ENCODE results near the gene HACD2. TPM values are rescaled to one million over a fixed set of nuclear protein-coding genes. Genes with fewer than 3 reads are reported as not detected.

HACD2 gene
- total and polyA plus RNA-seq, 9 of the 15 experiments (the other 6 are each of a cell fraction or from before 2014, with no cell fraction given): 1.3 to 10.5 (median 3.8) TPM

- no peaks in the 10 kb centered on the region for H3K36me3 ChIP-seq (ENCODE audit: control insufficient read depth, insufficient read depth, low read length)
- H4K20me1 ChIP-seq (replicated peaks; ENCODE audit: control insufficient read depth, insufficient read depth, low read length): no peaks in the 10 kb centered on the region
- ChIA-PET POLR2A (interaction anchor here (0.6 kb wide), 1 partner anchor 11 kb away, joined by 3 read pairs; no protein-coding TSS in a partner anchor), CTCF (ENCODE audit: low intra/inter-chr PET ratio) (no interaction called here)
- no peak for ATAC-seq
- no peaks in the 10 kb centered on the region for H3K79me2 ChIP-seq (ENCODE audit: control insufficient read depth, insufficient read depth, low read length)
- no peaks in the 10 kb centered on the region for H3K9me1 ChIP-seq (ENCODE audit: control insufficient read depth, insufficient read depth, low read length)
- H3K4me1 ChIP-seq (replicated peaks in 1 of 2; ENCODE audit: control insufficient read depth in 2 of 2, insufficient read depth in 2 of 2, low read length in 2 of 2): peaks cover 0 to 4% of the 10 kb centered on the region in 2 experiments; a peak in 2 of 5 replicates
- no TSS peak for BruUV-seq (replicated peaks)
- TF ChIP-seq SAFB (IDR thresholded peaks at IDR 0.05; ENCODE audit: borderline replicate concordance, low read depth, low read length) (no peak), BHLHE40 (IDR thresholded peaks at IDR 0.05; ENCODE audit: low read length) (peak; percentile 50), TAF9B (IDR thresholded peaks at IDR 0.05; ENCODE audit: partially characterized antibody) (no peak)
- no peak overlapping the region for H3K27ac ChIP-seq (ENCODE audit: extremely low read depth, low read depth, low read length)
- no peaks in the 10 kb centered on the region for H3K9me3 ChIP-seq (replicated peaks; ENCODE audit: control insufficient read depth, insufficient read depth, low read depth, low read length)
- H3K4me2 ChIP-seq (ENCODE audit: insufficient read depth, low read length): no peak overlapping the region
- no peak overlapping the region for H3K4me3 ChIP-seq
- in situ Hi-C loops (cut with MboI) (no loop called here), intact Hi-C loops (cut with micrococcal nuclease) (no loop called here)
- no peak overlapping the region for H3K9ac ChIP-seq (ENCODE audit: insufficient read depth in 1 of 2, low read depth in 2 of 2, low read length in 2 of 2)
- no peaks in the 10 kb centered on the region for H3K27me3 ChIP-seq (ENCODE audit: control insufficient read depth in 2 of 2, insufficient read depth in 2 of 2, low read length in 2 of 2)
- FAIRE-seq: no peak
- no peak overlapping the region for H2AFZ ChIP-seq (ENCODE audit: low read depth, low read length)
- DNase-seq (ENCODE audit: extremely low read depth in 1 of 4, low spot score in 3 of 4): no peak
- 43% methylated on average over 4 of the region's 4 CpGs for whole genome bisulfite sequencing (ENCODE audit: insufficient coverage, low coverage, missing lambda C conversion rate)
These were observed 13.4 kb downstream of the HACD2 start for GRCh38 chr3:123571264-123571972.

DNA sequence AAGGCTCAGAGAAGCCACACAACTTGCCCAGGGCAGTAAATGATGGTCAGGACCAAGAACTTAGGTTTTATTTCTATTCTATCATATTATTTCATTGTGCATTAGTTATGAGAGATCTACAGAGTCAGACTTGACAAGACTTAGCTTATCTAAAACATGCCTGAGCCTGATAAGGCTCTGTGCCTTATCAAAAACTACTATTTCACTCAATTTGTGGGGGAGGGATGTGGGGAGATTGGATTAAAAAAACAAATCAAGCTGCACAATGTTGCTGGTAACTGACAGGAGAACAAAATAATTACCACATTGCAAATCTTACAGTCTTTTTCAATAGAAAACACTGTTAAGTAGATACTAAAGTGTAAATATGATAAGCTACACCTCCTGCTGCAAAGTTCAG, 16.0 kb downstream of the HACD2 start:
- no peak overlapping the region for H3K4me3 ChIP-seq
- ChIA-PET POLR2A (interaction anchor here (0.8 to 0.9 kb wide), 3 partner anchors 12 to 340 kb away, joined by 3 read pairs; no protein-coding TSS in a partner anchor), CTCF (ENCODE audit: low intra/inter-chr PET ratio) (no interaction called here)
- no peaks in the 10 kb centered on the region for H4K20me1 ChIP-seq (replicated peaks; ENCODE audit: control insufficient read depth, insufficient read depth, low read length)
- in situ Hi-C loops (cut with MboI) (no loop called here), intact Hi-C loops (cut with micrococcal nuclease) (no loop called here)
- BruUV-seq (replicated peaks): no TSS peak
- no peak for FAIRE-seq
- no peak overlapping the region for H3K4me2 ChIP-seq (ENCODE audit: insufficient read depth, low read length)
- no peak for DNase-seq (ENCODE audit: extremely low read depth in 1 of 4, low spot score in 3 of 4)
- no peaks in the 10 kb centered on the region for H3K9me3 ChIP-seq (replicated peaks; ENCODE audit: control insufficient read depth, insufficient read depth, low read depth, low read length)
- no peak overlapping the region for H3K27ac ChIP-seq (ENCODE audit: extremely low read depth, low read depth, low read length)
- no peaks in the 10 kb centered on the region for H3K79me2 ChIP-seq (ENCODE audit: control insufficient read depth, insufficient read depth, low read length)
- no peak overlapping the region for H3K9ac ChIP-seq (ENCODE audit: insufficient read depth in 1 of 2, low read depth in 2 of 2, low read length in 2 of 2)
- no peaks in the 10 kb centered on the region for H3K36me3 ChIP-seq (ENCODE audit: control insufficient read depth, insufficient read depth, low read length)
- no peaks in the 10 kb centered on the region for H3K9me1 ChIP-seq (ENCODE audit: control insufficient read depth, insufficient read depth, low read length)
- H2AFZ ChIP-seq (ENCODE audit: low read depth, low read length): no peak overlapping the region
- H3K4me1 ChIP-seq (replicated peaks in 1 of 2; ENCODE audit: control insufficient read depth in 2 of 2, insufficient read depth in 2 of 2, low read length in 2 of 2): peaks cover 0 to 4% of the 10 kb centered on the region in 2 experiments; a peak in 2 of 5 replicates
- no peak for ATAC-seq
- no peaks in the 10 kb centered on the region for H3K27me3 ChIP-seq (ENCODE audit: control insufficient read depth in 2 of 2, insufficient read depth in 2 of 2, low read length in 2 of 2)
- TF ChIP-seq MEIS2 (IDR thresholded peaks at IDR 0.05; ENCODE audit: partially characterized antibody) (peak; percentile 8), RCOR1 (IDR thresholded peaks at IDR 0.05; ENCODE audit: borderline replicate concordance in 1 of 2, low read depth in 2 of 2, low read length in 2 of 2) (peak in 1 of 2 experiments; percentile 28; a peak in 1 of 4 replicates), CBFA2T3 (IDR thresholded peaks at IDR 0.05) (peak; percentile 50), TEAD4 (IDR thresholded peaks at IDR 0.05; ENCODE audit: low read length) (peak; percentile 26; the same call in 1 of the 2 replicates), TEAD4 (CRISPR knock-in tag; IDR thresholded peaks at IDR 0.05; ENCODE audit: borderline replicate concordance) (no peak), FOXK2 (conservative IDR thresholded peaks at IDR 0.05 in 1 of 2, IDR thresholded peaks at IDR 0.05 in 1 of 2; ENCODE audit: low read depth in 2 of 2) (no peak), MLLT1 (IDR thresholded peaks at IDR 0.05) (no peak), FOXA3 (CRISPR knock-in tag; conservative IDR thresholded peaks at IDR 0.05 in 1 of 2, IDR thresholded peaks at IDR 0.05 in 1 of 2) (no peak), EWSR1 (IDR thresholded peaks at IDR 0.05; ENCODE audit: borderline replicate concordance, low read depth, partially characterized antibody) (no peak), RAD51 (IDR thresholded peaks at IDR 0.05; ENCODE audit: borderline replicate concordance, low read depth) (no peak), HDAC3 (IDR thresholded peaks at IDR 0.05; ENCODE audit: borderline replicate concordance, partially characterized antibody) (no peak), HEY1 (CRISPR knock-in tag; IDR thresholded peaks at IDR 0.05; ENCODE audit: borderline replicate concordance) (no peak)
